ENCODE data around the gene LY6G5B.

LY6G5B gene, protein sequence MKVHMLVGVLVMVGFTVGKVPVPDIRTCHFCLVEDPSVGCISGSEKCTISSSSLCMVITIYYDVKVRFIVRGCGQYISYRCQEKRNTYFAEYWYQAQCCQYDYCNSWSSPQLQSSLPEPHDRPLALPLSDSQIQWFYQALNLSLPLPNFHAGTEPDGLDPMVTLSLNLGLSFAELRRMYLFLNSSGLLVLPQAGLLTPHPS

DNA sequence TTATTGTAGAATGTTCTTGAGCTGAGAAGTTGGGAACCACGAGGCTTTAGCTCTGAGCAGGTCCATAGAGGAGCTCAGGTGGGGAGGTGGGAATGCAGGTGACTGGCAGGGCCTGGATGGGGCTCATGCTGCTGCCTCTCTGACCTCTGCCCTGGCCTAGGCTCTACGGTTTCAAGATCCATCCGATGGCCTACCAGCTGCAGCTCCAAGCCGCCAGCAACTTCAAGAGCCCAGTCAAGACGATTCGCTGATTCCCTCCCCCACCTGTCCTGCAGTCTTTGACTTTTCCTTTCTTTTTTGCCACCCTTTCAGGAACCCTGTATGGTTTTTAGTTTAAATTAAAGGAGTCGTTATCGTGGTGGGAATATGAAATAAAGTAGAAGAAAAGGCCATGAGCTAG, at the start of gene LY6G5B:
LY6G5B (plus strand) TSS at position 301 of the 400 bp plus-strand sequence. CDS start 975 bp downstream, outside the sequence.
- Histone ChIP-seq H3K9me3 (ENCODE audit: control insufficient read depth, insufficient read depth, low read length) (no peaks in the 10 kb centered on the region), H3K27ac (ENCODE audit: low read depth, low read length) (no peak within 1 kb of the TSS), H3K36me3 (ENCODE audit: control insufficient read depth, insufficient read depth, low read length) (peaks cover 60% of the 10 kb centered on the region), H3K4me1 (ENCODE audit: control insufficient read depth, insufficient read depth, low read length) (peaks cover 5% of the 10 kb centered on the region), H3K4me3 (ENCODE audit: low read depth, low read length) (no peak within 1 kb of the TSS), H3K9ac (ENCODE audit: low read depth, low read length) (no peak within 1 kb of the TSS), H3K27me3 (ENCODE audit: control insufficient read depth, insufficient read depth, low read length) (no peaks in the 10 kb centered on the region)

DNA sequence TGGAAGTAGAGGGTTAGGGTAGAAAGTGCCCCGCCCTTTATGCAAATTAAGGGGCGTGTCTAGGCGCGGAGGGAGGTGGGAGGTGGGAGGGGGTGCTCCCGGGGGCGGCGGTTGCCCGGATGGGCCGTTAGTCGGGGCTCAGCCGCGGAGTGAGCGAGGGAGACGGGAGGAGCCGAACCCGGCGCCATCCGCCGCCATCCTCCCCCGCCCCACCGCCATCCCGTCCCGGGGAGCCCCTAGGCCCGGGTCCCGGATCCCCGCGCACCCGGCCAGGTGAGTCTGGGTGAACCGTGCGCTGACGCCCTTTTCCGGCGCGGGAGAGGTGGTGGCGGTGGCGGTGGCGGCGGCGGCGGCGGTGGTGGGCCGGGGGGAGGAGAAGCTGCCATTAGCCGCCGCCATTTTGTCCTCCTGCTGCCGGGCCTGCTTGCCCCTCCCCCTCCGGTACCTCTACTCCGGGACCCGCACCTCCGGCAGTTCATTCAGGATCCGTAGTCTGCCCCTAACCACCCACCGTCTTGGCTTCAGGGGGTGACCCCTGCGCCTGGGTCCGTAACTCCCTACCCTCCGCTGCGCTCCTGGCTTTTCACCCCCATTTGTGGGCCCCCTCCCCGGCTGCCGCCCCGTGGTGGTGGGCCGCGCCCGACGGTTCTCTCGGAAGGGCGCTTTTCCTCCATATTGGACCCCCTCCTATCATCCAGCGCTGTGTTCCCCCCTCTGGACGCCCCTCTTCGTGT, 49.0 kb upstream of the LY6G5B start, which contains the start of gene PRRC2A:
PRRC2A (plus strand) TSS at position 130 of the 734 bp plus-strand sequence. CDS start 2,075 bp downstream, outside the sequence.
- peaks cover 42% of the 10 kb centered on the region for H3K36me3 ChIP-seq (ENCODE audit: control insufficient read depth, insufficient read depth, low read length)
- H3K9ac ChIP-seq (ENCODE audit: low read depth, low read length) = peak within 1 kb of the TSS; percentile 93
- H3K4me3 ChIP-seq (ENCODE audit: low read depth, low read length) = peak within 1 kb of the TSS; percentile 84
- H3K9me3 ChIP-seq (ENCODE audit: control insufficient read depth, insufficient read depth, low read length) = no peaks in the 10 kb centered on the region
- H3K27ac ChIP-seq (ENCODE audit: low read depth, low read length) = peak within 1 kb of the TSS; percentile 99
- no peaks in the 10 kb centered on the region for H3K27me3 ChIP-seq (ENCODE audit: control insufficient read depth, insufficient read depth, low read length)
- peaks cover 13% of the 10 kb centered on the region for H3K4me1 ChIP-seq (ENCODE audit: control insufficient read depth, insufficient read depth, low read length)

DNA sequence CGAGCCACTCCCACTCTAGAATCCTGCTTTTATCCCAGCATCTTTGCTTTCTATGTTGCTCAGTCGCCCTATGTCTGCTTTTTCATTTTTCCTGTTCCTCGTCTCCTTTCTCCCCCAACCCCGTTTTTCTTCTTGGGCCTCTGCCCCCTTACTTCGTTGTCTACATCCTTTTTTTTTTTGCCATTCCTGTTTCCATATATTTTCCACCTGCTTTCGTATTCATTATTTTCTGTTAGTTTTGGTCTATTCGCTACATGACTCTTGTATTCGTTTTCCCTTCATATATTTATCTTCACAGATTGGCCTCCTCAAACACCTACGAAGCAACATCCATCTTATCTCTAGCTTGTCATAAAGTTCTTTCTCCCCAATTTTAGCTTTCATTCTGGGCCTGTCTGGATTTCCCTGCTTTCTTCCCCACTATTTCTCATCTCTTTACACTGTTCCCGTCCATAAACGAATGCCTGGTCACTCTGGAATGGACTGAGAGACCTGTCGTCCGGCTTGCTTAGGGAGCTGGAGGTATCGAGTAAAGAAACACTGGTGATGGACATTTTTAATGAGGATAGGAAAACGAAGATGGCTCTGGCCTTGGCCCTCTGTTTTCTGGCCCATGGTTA, 48.3 kb upstream of the LY6G5B start:
- Histone ChIP-seq H3K4me1 (ENCODE audit: control insufficient read depth, insufficient read depth, low read length) (peaks cover 13% of the 10 kb centered on the region), H3K27ac (ENCODE audit: low read depth, low read length) (peak overlapping the region; percentile 99), H3K36me3 (ENCODE audit: control insufficient read depth, insufficient read depth, low read length) (peaks cover 48% of the 10 kb centered on the region), H3K27me3 (ENCODE audit: control insufficient read depth, insufficient read depth, low read length) (no peaks in the 10 kb centered on the region), H3K9me3 (ENCODE audit: control insufficient read depth, insufficient read depth, low read length) (no peaks in the 10 kb centered on the region), H3K9ac (ENCODE audit: low read depth, low read length) (peak overlapping the region; percentile 93), H3K4me3 (ENCODE audit: low read depth, low read length) (peak overlapping the region; percentile 84)

DNA sequence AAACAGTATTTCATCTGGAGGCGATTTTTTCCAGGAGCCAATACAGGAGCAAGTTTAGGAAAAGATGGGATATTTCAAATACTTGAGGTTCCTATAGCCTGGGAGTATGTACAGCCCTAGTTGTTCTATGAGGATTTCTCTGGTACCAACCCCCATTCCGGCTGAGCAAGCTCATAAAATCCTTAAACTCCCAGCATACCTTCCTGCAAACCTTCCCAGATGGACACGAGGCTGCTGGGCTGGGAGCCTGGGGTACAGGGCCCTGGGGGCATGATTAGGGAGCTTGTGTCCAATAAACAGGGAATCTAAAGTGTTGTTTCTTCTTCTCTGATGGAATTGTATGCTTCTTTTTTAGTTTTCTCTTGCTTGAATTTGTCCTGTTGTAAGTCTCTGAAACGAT, 47.8 kb upstream of the LY6G5B start:
- Histone ChIP-seq H3K9me3 (ENCODE audit: control insufficient read depth, insufficient read depth, low read length) (no peaks in the 10 kb centered on the region), H3K36me3 (ENCODE audit: control insufficient read depth, insufficient read depth, low read length) (peaks cover 54% of the 10 kb centered on the region), H3K4me1 (ENCODE audit: control insufficient read depth, insufficient read depth, low read length) (peaks cover 13% of the 10 kb centered on the region), H3K27ac (ENCODE audit: low read depth, low read length) (peak overlapping the region; percentile 99), H3K27me3 (ENCODE audit: control insufficient read depth, insufficient read depth, low read length) (no peaks in the 10 kb centered on the region), H3K9ac (ENCODE audit: low read depth, low read length) (peak overlapping the region; percentile 93), H3K4me3 (ENCODE audit: low read depth, low read length) (peak overlapping the region; percentile 84)

DNA sequence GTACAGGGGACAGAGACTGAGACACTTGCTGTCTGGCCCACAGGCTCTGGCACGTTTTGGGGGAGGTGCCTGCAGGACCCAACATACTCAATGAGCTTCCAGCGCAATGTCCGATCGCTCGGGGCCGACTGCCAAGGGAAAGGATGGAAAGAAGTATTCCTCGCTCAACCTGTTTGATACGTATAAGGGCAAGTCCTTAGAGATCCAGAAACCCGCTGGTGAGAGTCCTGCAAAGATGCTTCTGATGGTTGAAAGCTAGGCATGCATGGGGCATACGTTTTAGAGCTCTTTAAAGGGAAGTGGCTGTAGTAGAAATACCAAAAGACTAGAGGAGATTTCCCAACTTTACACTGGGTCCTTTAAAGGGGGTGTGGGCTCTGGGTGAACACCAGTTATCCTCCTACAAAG, 47.1 kb upstream of the LY6G5B start:
- Histone ChIP-seq H3K36me3 (ENCODE audit: control insufficient read depth, insufficient read depth, low read length) (peaks cover 61% of the 10 kb centered on the region), H3K27ac (ENCODE audit: low read depth, low read length) (no peak overlapping the region), H3K9ac (ENCODE audit: low read depth, low read length) (no peak overlapping the region; the same call in 1 of the 2 replicates), H3K27me3 (ENCODE audit: control insufficient read depth, insufficient read depth, low read length) (no peaks in the 10 kb centered on the region), H3K9me3 (ENCODE audit: control insufficient read depth, insufficient read depth, low read length) (no peaks in the 10 kb centered on the region), H3K4me3 (ENCODE audit: low read depth, low read length) (peak overlapping the region; percentile 84), H3K4me1 (ENCODE audit: control insufficient read depth, insufficient read depth, low read length) (peaks cover 13% of the 10 kb centered on the region)

DNA sequence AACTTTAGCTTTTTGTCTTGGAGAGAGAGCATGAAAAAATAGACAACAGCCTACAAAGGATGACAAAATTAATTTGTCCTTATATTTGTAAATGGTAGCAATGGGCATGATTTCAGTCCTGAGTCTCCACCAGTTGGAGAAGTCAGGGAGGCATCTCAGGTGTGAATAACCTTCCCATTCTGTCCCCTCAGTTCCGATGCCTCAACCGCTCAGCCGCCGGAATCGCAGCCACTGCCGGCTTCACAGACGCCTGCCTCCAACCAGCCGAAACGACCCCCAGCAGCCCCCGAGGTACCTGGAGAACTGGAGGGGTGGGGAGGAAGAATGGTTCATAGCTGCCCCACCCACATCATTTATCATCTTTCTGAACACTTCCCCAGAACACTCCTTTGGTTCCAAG, 45.7 kb upstream of the LY6G5B start:
- Histone ChIP-seq H3K4me3 (ENCODE audit: low read depth, low read length) (no peak overlapping the region), H3K27ac (ENCODE audit: low read depth, low read length) (no peak overlapping the region), H3K9me3 (ENCODE audit: control insufficient read depth, insufficient read depth, low read length) (no peaks in the 10 kb centered on the region), H3K9ac (ENCODE audit: low read depth, low read length) (no peak overlapping the region), H3K4me1 (ENCODE audit: control insufficient read depth, insufficient read depth, low read length) (peaks cover 13% of the 10 kb centered on the region), H3K36me3 (ENCODE audit: control insufficient read depth, insufficient read depth, low read length) (peaks cover 75% of the 10 kb centered on the region), H3K27me3 (ENCODE audit: control insufficient read depth, insufficient read depth, low read length) (no peaks in the 10 kb centered on the region)

DNA sequence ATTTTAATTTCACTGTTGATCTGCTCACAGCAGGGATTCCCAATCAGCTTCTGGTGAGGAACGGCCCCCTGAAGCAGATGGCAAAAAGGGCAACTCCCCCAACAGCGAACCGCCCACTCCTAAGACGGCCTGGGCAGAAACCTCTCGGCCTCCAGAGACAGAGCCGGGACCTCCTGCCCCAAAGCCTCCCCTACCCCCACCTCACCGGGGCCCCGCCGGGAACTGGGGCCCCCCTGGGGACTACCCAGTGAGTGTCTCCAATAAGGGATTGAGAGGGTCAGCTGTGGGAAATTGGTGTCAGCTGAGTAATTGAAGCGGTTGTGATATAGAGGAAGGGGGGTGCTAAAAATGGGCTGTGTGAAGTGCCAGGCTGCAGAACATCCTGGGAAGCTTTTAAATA, 42.8 kb upstream of the LY6G5B start:
- H3K4me1 ChIP-seq (ENCODE audit: control insufficient read depth, insufficient read depth, low read length) = peaks cover 10% of the 10 kb centered on the region
- no peaks in the 10 kb centered on the region for H3K27me3 ChIP-seq (ENCODE audit: control insufficient read depth, insufficient read depth, low read length)
- H3K36me3 ChIP-seq (ENCODE audit: control insufficient read depth, insufficient read depth, low read length) = peaks cover 99% of the 10 kb centered on the region
- no peak overlapping the region for H3K27ac ChIP-seq (ENCODE audit: low read depth, low read length)
- no peaks in the 10 kb centered on the region for H3K9me3 ChIP-seq (ENCODE audit: control insufficient read depth, insufficient read depth, low read length)
- H3K9ac ChIP-seq (ENCODE audit: low read depth, low read length) = no peak overlapping the region
- no peak overlapping the region for H3K4me3 ChIP-seq (ENCODE audit: low read depth, low read length)

DNA sequence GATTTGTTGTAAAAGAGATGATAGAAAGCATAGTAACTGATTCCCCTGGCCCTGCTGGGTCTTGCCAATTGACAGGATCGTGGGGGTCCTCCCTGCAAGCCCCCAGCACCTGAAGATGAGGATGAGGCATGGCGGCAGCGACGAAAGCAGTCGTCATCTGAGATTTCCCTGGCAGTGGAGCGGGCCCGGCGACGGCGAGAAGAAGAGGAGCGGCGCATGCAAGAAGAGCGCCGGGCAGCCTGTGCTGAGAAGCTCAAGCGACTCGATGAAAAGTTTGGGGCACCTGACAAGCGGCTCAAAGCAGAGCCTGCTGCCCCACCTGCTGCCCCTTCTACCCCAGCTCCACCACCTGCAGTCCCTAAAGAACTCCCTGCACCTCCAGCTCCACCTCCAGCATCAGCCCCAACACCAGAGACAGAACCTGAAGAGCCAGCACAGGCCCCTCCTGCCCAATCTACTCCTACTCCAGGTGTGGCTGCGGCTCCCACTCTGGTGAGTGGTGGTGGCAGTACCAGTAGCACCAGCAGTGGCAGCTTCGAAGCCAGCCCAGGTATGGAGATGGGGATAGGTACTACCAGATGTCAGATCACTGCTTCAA, 42.0 kb upstream of the LY6G5B start:
- no peak overlapping the region for H3K9ac ChIP-seq (ENCODE audit: low read depth, low read length)
- peaks cover 1% of the 10 kb centered on the region; the same call in 1 of the 2 replicates for H3K4me1 ChIP-seq (ENCODE audit: control insufficient read depth, insufficient read depth, low read length)
- no peaks in the 10 kb centered on the region for H3K9me3 ChIP-seq (ENCODE audit: control insufficient read depth, insufficient read depth, low read length)
- H3K27me3 ChIP-seq (ENCODE audit: control insufficient read depth, insufficient read depth, low read length) = no peaks in the 10 kb centered on the region
- H3K27ac ChIP-seq (ENCODE audit: low read depth, low read length) = no peak overlapping the region
- H3K4me3 ChIP-seq (ENCODE audit: low read depth, low read length) = no peak overlapping the region
- H3K36me3 ChIP-seq (ENCODE audit: control insufficient read depth, insufficient read depth, low read length) = peaks cover 100% of the 10 kb centered on the region

DNA sequence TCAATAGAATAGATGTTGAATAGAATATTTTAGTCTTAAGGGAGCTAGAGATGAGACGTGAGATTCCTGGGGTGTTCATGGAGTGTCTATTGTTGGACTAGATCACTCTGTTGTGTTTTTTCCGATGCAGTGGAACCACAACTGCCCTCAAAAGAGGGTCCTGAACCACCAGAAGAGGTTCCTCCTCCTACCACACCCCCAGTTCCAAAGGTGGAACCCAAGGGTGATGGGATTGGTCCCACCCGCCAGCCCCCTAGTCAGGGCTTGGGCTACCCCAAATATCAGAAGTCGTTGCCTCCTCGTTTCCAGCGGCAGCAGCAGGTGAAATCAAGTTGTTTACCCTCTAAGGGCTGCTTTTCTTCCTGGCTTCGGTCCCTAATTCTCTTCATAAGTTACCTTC, 40.8 kb upstream of the LY6G5B start:
- no peaks in the 10 kb centered on the region for H3K27me3 ChIP-seq (ENCODE audit: control insufficient read depth, insufficient read depth, low read length)
- H3K4me1 ChIP-seq (ENCODE audit: control insufficient read depth, insufficient read depth, low read length) = no peaks in the 10 kb centered on the region
- no peak overlapping the region for H3K9ac ChIP-seq (ENCODE audit: low read depth, low read length)
- H3K4me3 ChIP-seq (ENCODE audit: low read depth, low read length) = no peak overlapping the region
- no peak overlapping the region for H3K27ac ChIP-seq (ENCODE audit: low read depth, low read length)
- no peaks in the 10 kb centered on the region for H3K9me3 ChIP-seq (ENCODE audit: control insufficient read depth, insufficient read depth, low read length)
- peaks cover 100% of the 10 kb centered on the region for H3K36me3 ChIP-seq (ENCODE audit: control insufficient read depth, insufficient read depth, low read length)

DNA sequence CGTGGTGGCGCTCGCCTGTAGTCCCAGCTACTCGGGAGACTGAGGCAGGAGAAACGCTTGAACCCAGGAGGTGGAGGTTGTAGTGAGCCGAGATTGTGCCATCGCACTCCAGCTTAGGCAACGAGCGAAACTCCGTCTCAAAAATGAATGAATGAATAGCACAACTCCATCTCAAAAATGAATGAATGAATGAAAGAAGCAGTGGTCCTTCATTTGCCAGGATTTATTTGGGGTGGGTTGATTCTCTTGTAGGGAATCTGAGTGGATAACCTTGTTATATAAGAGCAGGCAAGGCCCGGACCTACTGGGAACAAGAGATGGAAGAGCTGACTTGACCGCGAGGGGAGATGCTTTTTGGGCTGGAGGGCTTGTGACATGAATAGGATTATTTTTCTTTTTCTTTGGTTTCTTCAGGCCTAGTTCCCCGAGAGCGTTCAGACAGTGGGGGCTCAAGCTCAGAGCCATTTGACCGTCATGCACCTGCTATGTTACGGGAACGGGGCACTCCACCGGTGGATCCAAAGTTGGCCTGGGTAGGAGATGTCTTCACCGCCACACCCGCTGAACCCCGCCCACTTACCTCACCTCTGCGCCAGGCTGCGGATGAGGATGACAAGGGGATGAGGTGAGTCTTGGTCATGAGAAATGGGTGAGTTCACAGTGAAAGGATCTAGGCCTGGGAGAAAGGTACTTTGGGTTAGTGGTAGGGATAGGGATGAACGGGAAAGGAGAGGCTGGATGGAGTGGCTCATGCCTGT, 39.4 kb upstream of the LY6G5B start:
- Histone ChIP-seq H3K9ac (ENCODE audit: low read depth, low read length) (no peak overlapping the region), H3K9me3 (ENCODE audit: control insufficient read depth, insufficient read depth, low read length) (no peaks in the 10 kb centered on the region), H3K4me1 (ENCODE audit: control insufficient read depth, insufficient read depth, low read length) (no peaks in the 10 kb centered on the region), H3K36me3 (ENCODE audit: control insufficient read depth, insufficient read depth, low read length) (peaks cover 100% of the 10 kb centered on the region), H3K27ac (ENCODE audit: low read depth, low read length) (no peak overlapping the region), H3K27me3 (ENCODE audit: control insufficient read depth, insufficient read depth, low read length) (no peaks in the 10 kb centered on the region), H3K4me3 (ENCODE audit: low read depth, low read length) (no peak overlapping the region)

All from HUES48 (cell line).